Stimulated activated naive CD4-positive, alpha-beta T cell treated with Interleukin-2 at 50 U/mL for 16 hours (primary cell): ENCODE data around the gene TAF15.

ENCODE experiments used
- DNase-seq: peaks from one replicate; lab custom pipeline; 2025; lab: John Stamatoyannopoulos, UW

The TAF15 gene

DNA sequence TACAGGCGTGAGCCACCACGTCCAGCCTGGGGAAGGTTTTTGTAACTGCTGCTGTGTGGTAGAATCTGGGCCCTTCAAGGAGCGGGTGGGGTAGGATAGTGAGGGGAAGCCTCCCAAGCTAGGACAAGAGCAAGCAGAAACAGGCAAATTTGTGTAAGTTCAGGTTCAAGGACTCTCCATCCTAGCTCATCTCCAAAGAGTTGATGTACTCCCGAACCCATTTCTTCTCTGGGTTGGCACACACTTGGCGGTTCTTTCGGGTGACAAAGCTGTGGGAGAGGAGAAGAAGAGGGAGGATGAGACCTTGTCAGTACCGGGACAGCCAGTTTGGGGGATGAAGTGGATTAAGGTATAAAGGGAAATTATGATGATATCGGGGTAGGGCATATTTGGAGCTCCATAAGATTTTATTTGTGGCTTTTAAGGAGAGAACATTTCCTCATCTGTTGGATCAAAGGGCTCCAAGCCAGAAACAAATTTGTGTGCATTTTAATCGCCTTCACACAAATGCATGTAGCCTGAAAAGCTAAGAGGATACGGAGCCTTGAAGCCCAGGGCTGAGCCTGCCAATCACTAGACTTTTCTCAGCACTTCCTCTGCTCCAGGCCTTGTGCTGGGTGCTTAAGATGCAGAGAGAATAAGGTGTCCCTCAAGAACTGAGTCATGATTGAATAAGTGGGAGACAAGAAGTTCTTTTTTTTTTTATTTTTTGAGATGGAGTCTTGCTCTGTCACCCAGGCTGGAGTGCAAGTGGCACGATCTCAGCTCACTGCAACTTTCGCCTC lies 63.1 kb downstream of the TAF15 start:
- DNase-seq, result no peak

DNA sequence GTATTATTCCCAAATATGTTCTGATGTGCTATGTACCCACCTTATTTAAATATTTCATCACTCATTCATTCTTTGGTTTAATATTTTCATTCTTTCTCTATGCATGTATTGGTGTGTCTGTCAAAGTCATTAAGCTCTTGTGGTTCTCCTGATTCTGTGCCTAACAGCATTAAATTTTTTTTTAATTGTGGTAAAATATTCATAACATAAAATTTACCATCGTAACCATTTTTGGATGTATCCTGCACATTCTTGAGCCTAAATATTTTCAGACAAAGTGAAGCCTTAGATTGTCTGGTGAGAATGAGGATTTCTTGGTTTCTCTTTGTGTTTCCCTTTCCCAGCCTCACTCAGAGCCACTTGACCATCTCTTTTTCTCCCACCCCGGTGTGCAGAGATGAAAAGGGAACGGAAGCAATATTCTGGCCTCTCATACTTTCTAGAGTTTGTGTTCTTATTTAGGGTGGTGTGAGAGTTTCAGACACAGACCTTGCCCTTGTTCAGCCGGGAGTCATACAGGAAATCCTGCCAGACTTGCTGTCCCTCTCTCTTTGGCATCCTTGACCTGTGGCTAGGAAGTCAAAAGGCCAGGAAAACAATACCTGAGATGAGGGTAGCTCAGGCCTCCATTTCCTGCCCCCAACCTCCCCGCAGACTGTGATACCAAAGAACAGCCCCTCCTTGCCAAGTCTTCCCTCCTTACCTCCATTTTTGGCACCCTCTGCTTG lies 66.0 kb downstream of the TAF15 start:
- DNase-seq, result no peak

DNA sequence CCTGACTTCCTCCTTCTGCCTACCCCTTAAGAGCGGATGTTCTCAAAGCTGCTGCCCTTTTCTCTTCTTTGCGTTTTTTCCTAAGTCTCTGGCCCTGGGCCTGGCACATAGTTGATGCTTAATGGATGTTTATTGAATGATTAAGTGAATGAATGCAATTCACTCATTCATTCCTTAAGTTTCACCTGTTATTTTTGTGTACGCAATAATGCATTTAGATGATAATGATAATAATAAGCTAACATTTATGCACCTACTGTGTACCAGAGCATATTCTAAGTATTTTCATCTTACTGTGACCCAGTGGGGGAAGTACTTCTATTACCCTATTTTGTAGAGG lies 66.5 kb downstream of the TAF15 start:
- DNase-seq, result no peak

DNA sequence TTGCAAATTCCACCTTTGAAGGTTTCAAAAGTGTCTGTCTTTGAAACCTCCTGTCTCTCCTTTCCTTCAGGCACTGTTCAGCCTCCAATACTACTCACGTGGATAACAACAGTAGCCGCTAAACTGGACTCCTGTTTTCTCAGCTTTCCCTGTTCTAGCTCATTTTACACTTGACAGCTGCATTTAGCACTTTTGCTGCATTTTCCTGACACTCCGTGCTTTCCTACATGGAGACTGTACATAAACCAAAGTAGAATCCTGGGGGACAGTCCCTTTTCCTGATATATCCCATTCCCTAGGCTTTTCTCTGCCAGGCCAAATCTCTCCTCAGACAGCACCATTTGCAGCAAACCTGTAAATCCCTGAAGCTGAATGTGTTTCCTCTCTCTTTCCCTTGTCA lies 67.2 kb downstream of the TAF15 start:
- DNase-seq, result no peak

DNA sequence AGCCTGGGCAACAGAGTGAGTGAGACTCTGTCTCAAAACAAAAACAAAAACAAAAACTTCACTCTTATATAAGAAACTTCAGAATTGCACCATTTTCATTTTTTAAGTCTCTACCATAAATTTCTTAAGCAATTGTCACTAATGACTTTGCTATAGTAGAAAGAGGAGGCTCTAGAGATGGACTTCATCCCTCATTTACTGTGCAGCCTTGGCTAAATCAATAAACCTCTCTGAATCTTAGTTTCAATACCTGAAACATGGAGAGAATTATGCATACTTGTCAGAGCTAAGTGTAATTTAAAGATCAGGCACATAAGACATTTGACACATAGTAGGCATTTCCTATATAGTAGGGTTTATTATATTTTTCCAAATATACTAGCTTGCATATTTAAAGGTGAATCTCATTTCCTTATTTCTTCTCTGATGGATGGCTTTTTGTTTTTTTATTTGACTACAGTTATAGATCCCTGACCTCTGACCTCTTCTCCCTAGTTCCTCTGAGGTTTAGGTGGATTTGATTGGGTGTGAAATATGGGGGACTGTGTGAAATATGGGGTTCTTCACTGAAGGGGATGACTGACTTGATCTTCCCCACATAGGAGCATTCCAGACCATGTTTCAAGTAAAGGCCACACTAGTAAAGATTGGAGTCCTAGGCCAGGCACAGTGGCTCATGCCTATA lies 68.2 kb downstream of the TAF15 start:
- no peak for DNase-seq

DNA sequence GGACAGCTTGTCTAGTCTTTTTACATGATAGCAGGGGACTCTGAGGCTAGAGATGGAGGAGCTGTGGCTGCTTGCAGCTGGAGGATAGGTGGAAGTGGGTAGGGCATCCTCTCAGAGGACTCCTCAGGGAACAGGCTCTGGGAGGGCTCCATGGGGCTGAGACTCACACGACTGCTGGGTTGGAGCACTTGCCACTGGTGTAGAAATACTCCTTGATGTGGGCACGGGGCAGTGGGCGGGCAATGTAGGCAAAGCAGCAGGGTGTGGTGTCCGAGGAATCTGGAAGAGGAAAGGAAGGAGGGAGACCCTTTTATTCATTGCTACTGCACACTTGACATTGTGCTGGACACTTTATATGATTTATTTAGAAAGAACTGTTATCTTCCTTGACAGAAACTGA lies 69.1 kb downstream of the TAF15 start:
- DNase-seq, result no peak

DNA sequence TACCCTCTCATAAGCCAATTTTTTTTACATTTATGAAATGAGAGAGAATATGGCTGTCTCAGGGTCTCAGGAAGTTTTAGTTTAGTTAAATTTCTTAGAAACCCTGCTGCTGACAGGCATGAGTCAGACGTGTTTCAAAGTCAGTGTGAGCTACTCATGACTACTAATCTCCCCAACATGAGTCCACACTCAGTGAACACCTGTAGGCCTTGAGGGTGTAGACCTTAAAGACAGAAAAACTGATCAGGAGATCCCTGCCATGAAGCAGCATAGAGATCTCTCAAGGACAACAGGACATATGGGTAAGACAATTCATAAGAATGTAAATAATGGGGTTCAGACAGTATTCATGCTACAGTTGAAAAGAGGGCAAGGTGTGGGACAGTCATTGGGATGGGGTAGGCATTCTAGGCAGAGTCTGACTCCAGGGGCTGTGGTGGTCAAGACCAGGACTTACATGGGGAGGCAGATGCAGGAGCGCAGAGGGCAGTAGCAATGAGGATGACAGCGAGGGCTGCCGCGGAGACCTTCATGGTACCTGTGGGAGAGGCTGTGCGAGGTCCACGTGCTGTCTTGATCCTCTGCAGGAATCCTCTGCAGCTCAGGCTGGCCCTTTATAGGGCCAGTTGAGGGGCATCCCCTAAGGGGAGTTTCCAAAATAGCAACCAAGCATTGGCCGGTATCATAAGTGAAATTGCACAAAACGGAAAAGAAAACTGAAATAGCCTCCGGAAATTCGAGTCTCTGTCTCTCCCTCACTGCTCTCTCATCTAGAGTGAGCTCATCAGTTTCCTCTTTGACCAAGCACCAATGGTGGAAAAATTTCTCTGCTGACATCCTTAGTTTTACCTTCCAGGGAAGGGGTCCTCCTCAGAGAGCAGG lies 70.7 kb downstream of the TAF15 start, which contains the start of gene CCL5:
TSS of gene CCL5 (minus strand) at position 588 of the 882 bp plus-strand sequence.
- DNase-seq, result peak; percentile 24

DNA sequence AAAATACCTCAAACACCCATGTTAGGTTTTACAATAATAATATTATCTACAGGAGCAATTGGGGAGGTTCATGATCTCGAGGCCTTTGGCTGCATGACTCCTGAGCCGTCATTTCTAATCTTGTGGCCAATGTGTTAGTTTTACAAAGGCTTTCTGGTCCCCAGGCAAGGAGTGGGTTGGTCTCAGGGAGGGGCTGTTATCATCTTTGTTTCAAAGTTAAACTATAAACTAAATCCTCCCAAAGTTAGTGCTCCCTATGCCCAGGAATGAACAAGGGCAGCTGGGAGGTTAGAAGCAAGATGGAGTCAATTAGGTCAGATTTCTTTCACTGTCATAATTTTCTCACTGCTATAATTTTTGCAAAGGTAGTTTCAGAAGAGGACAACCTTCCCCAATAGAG lies 80.0 kb downstream of the TAF15 start:
- peak; percentile 27 for DNase-seq

DNA sequence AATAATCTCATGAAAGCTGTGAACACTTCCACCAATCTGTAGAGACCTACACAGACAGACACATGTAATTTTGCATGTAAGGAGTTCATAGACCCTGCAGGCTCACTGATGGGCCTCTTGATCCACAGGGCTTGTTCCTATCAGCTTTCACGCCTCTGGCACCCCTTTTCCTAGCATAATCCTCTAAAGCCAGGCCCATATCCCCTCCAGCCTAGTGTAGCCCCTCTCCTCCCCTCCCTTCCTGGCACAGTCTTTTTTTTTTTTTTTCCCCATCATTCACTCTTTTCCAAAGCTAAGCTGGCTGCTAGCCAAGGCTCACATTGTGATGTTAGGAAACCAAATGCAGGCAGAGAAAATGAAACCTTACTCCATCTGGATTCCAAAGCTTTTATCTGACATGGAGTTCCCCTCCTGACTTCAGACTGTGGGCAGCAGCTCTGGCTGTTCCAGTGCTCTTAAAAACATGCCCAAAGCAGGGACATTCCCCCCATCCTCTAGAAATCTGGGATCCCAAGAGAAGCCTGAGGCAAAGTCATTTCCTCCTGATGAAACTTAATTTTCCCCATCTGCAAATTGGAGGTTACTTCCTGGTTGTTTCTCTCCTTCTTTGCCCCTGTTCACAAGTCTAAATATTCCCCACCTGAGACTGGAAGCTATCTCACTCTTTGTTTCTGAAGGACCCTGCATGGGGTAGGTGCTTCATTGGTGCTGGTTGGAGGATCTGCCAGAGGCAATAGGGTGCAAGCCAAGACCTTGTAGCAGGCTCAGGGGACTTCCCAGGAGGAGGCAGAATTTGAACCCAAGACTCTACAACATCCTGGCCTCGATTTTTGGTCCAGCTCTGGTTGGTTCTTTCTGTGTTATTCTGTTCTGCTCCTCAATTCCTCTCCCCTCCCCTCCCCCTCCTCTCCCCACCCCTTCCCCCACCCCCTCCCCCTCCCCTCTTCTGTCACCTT lies 80.8 kb downstream of the TAF15 start:
- no peak for DNase-seq

DNA sequence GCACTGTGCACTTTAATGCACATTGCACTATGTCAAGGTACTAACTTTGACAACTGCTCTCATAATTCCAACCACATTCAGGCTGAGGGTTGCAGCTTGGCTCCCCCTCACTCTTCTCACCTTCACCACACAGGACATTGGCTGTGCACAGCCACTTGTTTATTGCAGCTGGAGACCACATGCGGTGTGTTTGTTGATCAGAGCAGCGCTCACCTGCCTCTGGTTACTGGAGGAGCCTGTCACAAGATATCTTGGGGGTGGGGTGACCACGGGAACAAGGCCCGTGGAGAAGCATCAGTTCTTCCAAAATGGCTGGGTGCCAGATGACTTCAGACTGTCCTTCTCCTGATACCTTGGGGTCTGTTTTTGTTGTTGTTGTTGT lies 81.5 kb downstream of the TAF15 start:
- no peak for DNase-seq

DNA sequence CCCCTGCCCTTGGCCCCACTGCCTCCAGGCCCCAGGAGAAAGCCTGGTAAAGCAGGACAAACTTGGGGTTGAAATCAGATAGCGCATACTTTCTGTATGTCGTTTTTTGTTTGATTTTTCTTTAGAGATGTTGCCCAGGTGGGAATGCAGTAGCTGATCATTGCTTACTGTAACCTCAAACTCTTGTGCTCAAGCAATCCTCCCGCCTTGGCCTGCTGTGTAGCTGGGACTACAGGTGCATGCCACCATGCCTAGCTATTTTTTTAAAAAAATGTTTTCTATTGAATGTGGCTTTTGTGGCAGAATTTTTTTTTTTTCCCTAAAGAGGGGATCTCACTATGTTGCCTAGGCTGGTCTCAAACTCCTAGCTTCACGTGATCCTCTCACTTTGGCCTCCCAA lies 82.0 kb downstream of the TAF15 start:
- no peak for DNase-seq

DNA sequence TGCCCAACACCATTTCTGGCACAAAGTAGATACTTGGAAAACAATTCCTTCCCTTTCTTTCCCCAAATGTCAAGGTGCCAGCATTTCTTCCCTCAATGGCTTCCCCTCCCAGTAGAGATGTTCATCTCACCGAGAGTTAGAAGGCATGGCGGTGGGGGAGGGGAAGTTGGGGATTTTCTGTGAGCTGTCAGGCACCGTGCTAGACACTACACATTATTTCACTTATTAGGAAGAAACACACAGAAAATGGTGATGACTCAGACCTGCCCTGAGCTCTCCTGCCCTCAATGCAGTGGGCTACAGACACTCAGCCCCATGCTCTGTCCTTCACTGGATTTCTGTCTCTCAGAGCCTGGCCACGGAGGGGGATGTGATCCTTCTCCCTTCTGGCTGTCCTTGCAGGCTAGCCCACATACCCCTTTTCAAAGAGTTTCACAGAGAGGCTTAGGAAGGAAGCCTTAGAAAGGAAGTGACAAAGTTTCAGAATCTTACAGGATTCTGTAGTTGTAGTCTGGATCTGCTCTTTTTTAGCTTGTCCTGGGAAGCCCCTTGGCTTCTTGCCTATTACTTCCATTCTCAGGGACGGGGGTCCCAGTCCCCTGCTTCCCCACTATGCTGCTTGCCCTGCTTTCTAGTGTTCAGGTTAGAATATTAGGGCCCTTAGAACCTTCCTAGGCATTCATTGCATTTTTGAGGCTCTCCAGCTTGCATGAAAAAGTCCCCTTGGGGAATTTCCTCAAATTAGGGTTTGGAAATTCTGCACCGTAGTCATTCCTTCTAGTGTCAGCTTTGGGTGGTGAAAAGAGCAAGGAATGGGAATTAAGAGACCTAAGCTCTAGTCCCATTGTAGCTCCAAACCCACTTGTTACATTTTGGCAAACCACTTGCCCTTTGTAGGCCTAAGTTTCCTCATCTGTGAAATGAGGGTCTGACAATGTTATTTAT lies 83.1 kb downstream of the TAF15 start:
- DNase-seq, result peak; percentile 54

DNA sequence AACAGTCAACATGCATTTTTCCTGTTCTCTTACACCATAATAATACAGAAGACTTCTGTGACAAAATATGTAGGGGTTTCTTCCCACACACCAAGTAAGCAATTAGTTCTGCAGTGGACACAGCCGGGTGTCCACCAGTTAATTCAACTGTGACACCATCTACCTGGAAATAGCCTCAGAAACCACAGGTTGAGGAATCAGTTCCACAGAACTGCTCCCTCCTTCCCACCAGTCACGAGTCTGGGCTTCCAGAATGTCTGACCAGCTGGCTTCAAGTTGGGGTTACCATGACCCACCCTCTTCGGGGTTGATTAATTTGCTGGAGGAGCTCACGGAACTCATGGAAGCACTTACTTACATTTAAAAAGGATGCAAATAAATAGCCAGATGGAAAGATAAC lies 84.5 kb downstream of the TAF15 start:
- no peak for DNase-seq

DNA sequence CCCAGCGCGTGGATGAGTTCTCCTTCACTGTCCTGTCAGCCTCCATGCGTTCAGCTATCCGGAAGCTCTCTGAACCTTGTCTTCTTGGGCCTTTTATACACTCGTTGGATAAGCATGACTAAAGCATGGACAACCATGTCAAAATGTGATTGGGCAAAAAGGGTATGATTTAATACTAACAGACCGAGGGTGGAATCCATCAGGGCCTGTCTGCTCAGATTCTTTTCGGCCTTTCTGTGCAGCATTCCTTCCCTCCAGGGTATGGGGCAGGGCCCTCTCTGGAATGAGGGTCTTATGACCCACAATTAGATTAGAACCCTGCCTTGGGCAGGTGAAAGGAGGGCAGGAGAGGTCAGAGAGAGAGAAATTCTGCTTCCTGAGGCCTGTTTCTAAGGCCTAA lies 84.9 kb downstream of the TAF15 start:
- DNase-seq, result no peak

DNA sequence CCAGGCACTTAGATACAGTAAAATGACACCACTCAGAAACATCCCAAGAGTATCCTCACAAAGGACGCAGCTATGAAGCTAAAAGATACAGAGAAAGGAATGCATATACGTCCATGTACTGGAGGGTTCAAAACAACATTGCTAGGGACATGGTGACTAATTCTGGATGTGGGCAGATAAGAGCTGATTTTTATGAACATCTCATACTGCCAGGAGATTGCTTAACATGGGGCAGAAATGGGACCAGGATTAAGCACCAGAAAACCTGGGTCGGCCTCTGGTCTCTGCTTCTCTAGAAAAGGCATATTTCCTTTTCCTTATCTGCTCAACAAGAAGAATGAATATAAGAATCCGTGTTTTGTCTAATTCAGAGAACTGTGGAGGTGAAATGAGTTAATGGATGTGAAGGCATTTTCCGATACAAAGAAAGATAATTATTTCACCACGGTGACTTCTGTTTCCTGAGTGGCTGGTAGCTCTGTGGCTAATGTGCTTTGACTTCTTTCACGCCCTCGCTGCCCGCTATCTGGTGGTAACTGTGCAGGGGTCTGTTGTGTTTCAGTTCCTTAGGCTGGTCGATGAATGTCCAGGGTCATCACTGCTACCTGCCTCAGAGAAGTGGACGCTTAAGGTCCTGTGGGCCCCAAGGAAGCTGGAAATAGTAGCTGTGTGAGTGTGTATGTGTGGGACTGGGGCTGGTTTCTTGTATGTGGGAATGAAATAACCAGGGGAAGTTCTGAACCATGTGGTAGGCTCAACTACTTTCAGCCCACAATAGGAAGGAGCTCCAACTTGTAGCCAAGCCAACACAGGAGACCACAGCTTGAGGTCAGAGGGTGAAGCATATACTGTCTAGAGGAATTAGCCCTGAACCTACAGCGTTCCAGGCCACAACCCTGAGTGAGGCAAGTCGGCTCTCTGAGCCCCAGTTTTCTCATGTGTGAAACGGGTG lies 86.6 kb downstream of the TAF15 start:
- peak; percentile 38 for DNase-seq
